ENCODE data around the gene SPRY2. TPM values are rescaled to one million over a fixed set of nuclear protein-coding genes. Genes with fewer than 3 reads are reported as not detected.

SPRY2 gene
- total and polyA plus RNA-seq, 2 of the 4 experiments (the other 2 are of a cell fraction): 21.1 to 47.9 TPM

GRCh38 chr13:80312967-80313366 lies 28.0 kb downstream of the SPRY2 start:
- H2BK5ac ChIP-seq (ENCODE audit: low read depth, low read length, poor library complexity, severe bottlenecking): no peak overlapping the region
- H3K9ac ChIP-seq (ENCODE audit: low read depth, low read length): no peak overlapping the region
- intact Hi-C loops (cut with micrococcal nuclease): no loop called here
- ATAC-seq (ENCODE audit: low read depth) (peak; percentile 48), DNase-seq (peak; percentile 27)
- H2AFZ ChIP-seq (replicated peaks; ENCODE audit: low read length, poor library complexity): no peak overlapping the region
- no CpG with 5 or more reads among the region's 3 CpGs for WGBS, 2 experiments (ENCODE audit: extremely low coverage in 2 of 2, insufficient read length in 1 of 2)
- dilution Hi-C loops (cut with HindIII; ENCODE audit: low sequenced_read_pairs, unreplicated experiment): no loop called here
- H2BK15ac ChIP-seq (ENCODE audit: low read depth, low read length): no peak overlapping the region
- H4K20me1 ChIP-seq (ENCODE audit: insufficient read depth, low read length): no peaks in the 10 kb centered on the region
- no peak overlapping the region for H2AK9ac ChIP-seq (replicated peaks; ENCODE audit: low read depth, low read length, poor library complexity)
- H3K9me3 ChIP-seq (ENCODE audit: control insufficient read depth, insufficient read depth, low read length): no peaks in the 10 kb centered on the region
- no peak overlapping the region for H4K8ac ChIP-seq (ENCODE audit: low read depth in 2 of 2, low read length in 2 of 2)
- ChIA-PET CTCF (no interaction called here), POLR2A (ENCODE audit: unreplicated experiment) (no interaction called here)
- in situ Hi-C loops (cut with MboI; ENCODE audit: low sequenced_read_pairs): no loop called here
- H3K79me1 ChIP-seq (ENCODE audit: low read depth in 1 of 2, low read length in 2 of 2): no peaks in the 10 kb centered on the region; a peak in 1 of 4 replicates
- peaks cover 2% of the 10 kb centered on the region for H3K4me1 ChIP-seq (ENCODE audit: control insufficient read depth, insufficient read depth, low read length)
- H2BK20ac ChIP-seq (ENCODE audit: low read depth, low read length): no peak overlapping the region
- H4K5ac ChIP-seq (ENCODE audit: low read depth, low read length): no peak overlapping the region
- no peak overlapping the region for H3K27ac ChIP-seq (ENCODE audit: insufficient read depth, low read length)
- H3K9me1 ChIP-seq (ENCODE audit: insufficient read depth, low read length): peaks cover 7% of the 10 kb centered on the region; the same call in 1 of the 2 replicates
- BruUV-seq (replicated peaks): no TSS peak
- TF ChIP-seq NFE2L2 (IDR thresholded peaks at IDR 0.05; ENCODE audit: low read depth, low read length) (no peak), RCOR1 (IDR thresholded peaks at IDR 0.05; ENCODE audit: insufficient replicate concordance, low read length) (no peak), MAFK (IDR thresholded peaks at IDR 0.05; ENCODE audit: low read depth, low read length) (no peak), SMC3 (IDR thresholded peaks at IDR 0.05; ENCODE audit: low read depth, low read length) (no peak), RAD21 (IDR thresholded peaks at IDR 0.05; ENCODE audit: low read length) (no peak), POLR2A (IDR thresholded peaks at IDR 0.05; ENCODE audit: low read depth, low read length) (no peak), CEBPB (IDR thresholded peaks at IDR 0.05; ENCODE audit: low read depth, low read length) (no peak), CTCF (conservative IDR thresholded peaks at IDR 0.05; ENCODE audit: low read depth, low read length) (no peak), MAZ (IDR thresholded peaks at IDR 0.05; ENCODE audit: borderline replicate concordance, low read depth, low read length) (no peak), BHLHE40 (IDR thresholded peaks at IDR 0.05; ENCODE audit: low read depth, low read length) (no peak), CHD1 (IDR thresholded peaks at IDR 0.05; ENCODE audit: low read depth, low read length) (no peak), RFX5 (IDR thresholded peaks at IDR 0.05; ENCODE audit: low read depth, low read length) (no peak), MXI1 (IDR thresholded peaks at IDR 0.05; ENCODE audit: borderline replicate concordance, low read depth, low read length) (no peak)
- H3K23ac ChIP-seq (ENCODE audit: low read depth, low read length): no peak overlapping the region
- no peak overlapping the region for H3K18ac ChIP-seq (ENCODE audit: low read depth, low read length)
- H2AK5ac ChIP-seq (ENCODE audit: low read depth, low read length): no peak overlapping the region
- no peaks in the 10 kb centered on the region for H3K36me3 ChIP-seq (ENCODE audit: control insufficient read depth, insufficient read depth, low read length)
- H2BK120ac ChIP-seq (ENCODE audit: low read depth, low read length): 0 out of 2 replicates have a peak overlapping the region, but pooled peaks have one; percentile 39
- no peak overlapping the region for H3K4ac ChIP-seq (ENCODE audit: low read depth, low read length)
- H3K27me3 ChIP-seq (ENCODE audit: control insufficient read depth, insufficient read depth, low read length): no peaks in the 10 kb centered on the region
- H4K91ac ChIP-seq (ENCODE audit: insufficient read depth, low read depth, low read length): no peak overlapping the region
- H3K14ac ChIP-seq (replicated peaks; ENCODE audit: low read depth, low read length): 0 out of 2 replicates have a peak overlapping the region, but pooled peaks have one; percentile 37
- no peak overlapping the region for H3K4me3 ChIP-seq (ENCODE audit: insufficient read depth, low read depth, low read length)
- no peak overlapping the region for H3K56ac ChIP-seq (ENCODE audit: extremely low read depth, insufficient read depth, low read length)
- H3K4me2 ChIP-seq (ENCODE audit: low read depth, low read length): no peak overlapping the region
